Endothelial cell of umbilical vein (primary cell): Measurements from ENCODE around the gene C5AR2. TPM values are rescaled to one million over a fixed set of nuclear protein-coding genes. Genes with fewer than 3 reads are reported as not detected.

Experiments used
- BruUV-seq: library from RNA; stranded (reverse); fragments of 400-500 nt; replicated peaks from 2 replicates; lab custom pipeline; 2021; lab: Mats Ljungman, UMichigan
- CTCF ChIA-PET: fragments of 300-600, 350-600 bp; sonication (Branson Sonifier 250); formaldehyde crosslinking; loops from one replicate; lab custom pipeline; 2021; ENCODE audit warnings: antibody characterized with exemption, inconsistent platforms; lab: Charles Lee
- POLR2A ChIA-PET: fragments of 300-600, 350-600 bp; sonication (Branson Sonifier 250); formaldehyde crosslinking; loops from one replicate; lab custom pipeline; 2021; ENCODE audit warnings: antibody characterized with exemption, inconsistent platforms; lab: Charles Lee
- DNase-seq: peaks from one replicate; pipeline ENCODE4 v3.0.0-alpha.2; 2011; ENCODE audit warnings: low read depth, low spot score
- FAIRE-seq: peaks from 2 replicates; lab custom pipeline; 2011; peaks lifted over from hg19 to GRCh38; lab: Jason Lieb, UNC
- H2AFZ ChIP-seq: 2 replicates; pipeline ENCODE4 v1.6.0; 2012; ENCODE audit warnings: low read depth, low read length, control low read depth, inconsistent platforms
- H3K27ac ChIP-seq: 2 replicates; pipeline ENCODE4 v1.5.1; 2011; ENCODE audit warnings: low read depth, mild to moderate bottlenecking, control low read depth, low read length, moderate library complexity; ENCODE audit not compliant: insufficient read depth
- H3K27me3 ChIP-seq, 2 experiments: 2 replicates each; pipeline versions ENCODE4 v1.6.0 to v1.6.1; 2011; ENCODE audit warnings: low read length in 2 of 2, mixed read lengths in 1 of 2; ENCODE audit not compliant: control insufficient read depth in 2 of 2, insufficient read depth in 2 of 2
- H3K36me3 ChIP-seq, 2 experiments: 2 replicates in 1 of 2; 3 replicates in 1 of 2; pipeline ENCODE4 v1.5.1; 2011; ENCODE audit warnings: low read length in 2 of 2, mild to moderate bottlenecking in 1 of 2, moderate library complexity in 1 of 2; ENCODE audit not compliant: control insufficient read depth in 2 of 2, insufficient read depth in 2 of 2; ENCODE audit errors: extremely low read depth in 1 of 2
- H3K4me1 ChIP-seq: 3 replicates; pipeline ENCODE4 v1.5.1; 2011; ENCODE audit warnings: mild to moderate bottlenecking, low read length; ENCODE audit not compliant: control insufficient read depth, insufficient read depth; ENCODE audit errors: extremely low read depth
- H3K4me2 ChIP-seq: 2 replicates; pipeline ENCODE4 v1.6.1; 2011; ENCODE audit warnings: low read length, control low read depth, mixed read lengths; ENCODE audit not compliant: insufficient read depth
- H3K4me3 ChIP-seq, 3 experiments: fragments of 200-600 bp in 1 of 3; sonication (generic), shearing (Covaris generic) in 1 of 3; replicated peaks in 1 of 3; 2 replicates each; pipeline ENCODE4 v1.5.1; 2011 to 2016; ENCODE audit warnings: control low read depth in 3 of 3, low read length in 3 of 3, mild to moderate bottlenecking in 2 of 3, inconsistent platforms in 1 of 3, low read depth in 1 of 3, moderate library complexity in 1 of 3; ENCODE audit not compliant: insufficient read depth in 1 of 3
- H3K79me2 ChIP-seq: 2 replicates; pipeline ENCODE4 v1.6.0; 2012; ENCODE audit warnings: low read length, inconsistent platforms; ENCODE audit not compliant: control insufficient read depth, insufficient read depth
- H3K9ac ChIP-seq: replicated peaks from 2 replicates; pipeline ENCODE3; 2011; ENCODE audit warnings: low read length, control low read depth; ENCODE audit not compliant: insufficient read depth; ENCODE audit errors: extremely low read depth
- H3K9me1 ChIP-seq: replicated peaks from 3 replicates; pipeline ENCODE4 v1.6.0; 2011; ENCODE audit warnings: mild to moderate bottlenecking, low read length; ENCODE audit not compliant: control insufficient read depth, insufficient read depth; ENCODE audit errors: extremely low read depth
- H3K9me3 ChIP-seq: replicated peaks from 2 replicates; pipeline ENCODE4 v1.5.1; 2012; ENCODE audit warnings: low read length, inconsistent platforms; ENCODE audit not compliant: control insufficient read depth, insufficient read depth
- H4K20me1 ChIP-seq: replicated peaks from 2 replicates; pipeline ENCODE3; 2011; ENCODE audit warnings: mild to moderate bottlenecking, low read length; ENCODE audit not compliant: control insufficient read depth, insufficient read depth; ENCODE audit errors: extremely low read depth
- EZH2 ChIP-seq: IDR thresholded peaks from 2 replicates; pipeline ENCODE4 v1.6.1; 2012; ENCODE audit warnings: borderline replicate concordance, low read depth, mild to moderate bottlenecking, moderate library complexity, low read length, inconsistent platforms; ENCODE audit not compliant: severe bottlenecking
- FOS ChIP-seq: IDR thresholded peaks from 2 replicates; pipeline ENCODE4 v1.6.1; 2011; ENCODE audit warnings: mild to moderate bottlenecking, low read length, moderate library complexity, borderline replicate concordance; ENCODE audit not compliant: insufficient read depth
- GATA2 ChIP-seq: IDR thresholded peaks from 2 replicates; pipeline ENCODE4 v1.7.0; 2011; ENCODE audit warnings: low read depth, mild to moderate bottlenecking, moderate library complexity, mixed read lengths, low read length; ENCODE audit not compliant: insufficient read length, insufficient read depth
- JUN ChIP-seq: IDR thresholded peaks from 2 replicates; pipeline ENCODE4 v1.6.1; 2011; ENCODE audit warnings: borderline replicate concordance, low read depth; ENCODE audit not compliant: insufficient read length, insufficient read depth
- MYC ChIP-seq: IDR thresholded peaks from one replicate; pipeline ENCODE4 v1.6.1; 2011; ENCODE audit warnings: mild to moderate bottlenecking, low read depth, low read length
- POLR2A ChIP-seq: IDR thresholded peaks from 2 replicates; pipeline ENCODE4 v1.6.1; 2012; ENCODE audit warnings: low read depth, mild to moderate bottlenecking, control low read depth, low read length
- POLR2AphosphoS5 ChIP-seq: IDR thresholded peaks from 2 replicates; pipeline ENCODE4 v1.6.1; 2012; ENCODE audit warnings: low read depth, mild to moderate bottlenecking, control low read depth, low read length, moderate library complexity; ENCODE audit not compliant: insufficient read depth
- dilution Hi-C: fragments of 300-500 bp; cut with MboI; formaldehyde crosslinking; loops from one replicate; pipeline ENCODE4 v1.15.0; 2019; ENCODE audit warnings: low sequenced_read_pairs; ENCODE audit not compliant: extremely low pct_ligation_motif_present
- intact Hi-C: fragments of 100-400 bp; cut with micrococcal nuclease; formaldehyde crosslinking; loops from one replicate; pipeline ENCODE4 v1.10.0; 2022
- polyA plus RNA-seq, 4 experiments: library from polyadenylated mRNA; depleted of rRNA in 3 of 4; stranded (reverse) in 3 of 4; unstranded in 1 of 4; fragments of >200 nt; gene quantifications; 2 replicates each; pipeline versions ENCODE4 v1.2.1 to v1.2.3, GENCODE V29; 2011 to 2012; ENCODE audit warnings: missing spikeins in 1 of 4
- total RNA-seq: library from RNA; stranded (reverse); gene quantifications from 2 replicates; pipeline ENCODE4 v1.2.3, GENCODE V29; 2021
- TF ChIP-seq, protein P1 (sequence below): IDR thresholded peaks from 2 replicates; pipeline ENCODE4 v1.6.1; 2011; ENCODE audit not compliant: insufficient read depth, insufficient read length
- TF ChIP-seq, protein P2 (sequence below), 2 donors: IDR thresholded peaks; 1 replicate in 1 of 2; 2 replicates in 1 of 2; pipeline ENCODE4 v1.5.1; 2011; ENCODE audit warnings: low read length in 2 of 2, mild to moderate bottlenecking in 2 of 2, moderate library complexity in 2 of 2, control low read depth in 1 of 2, inconsistent platforms in 1 of 2, low read depth in 1 of 2; ENCODE audit not compliant: insufficient read depth in 1 of 2; ENCODE audit errors: extremely low read depth in 1 of 2

C5AR2 gene
- total and polyA plus RNA-seq, 2 donors (not counting 3 experiments of a cell fraction or from before 2014, with no cell fraction given): not detected

DNA sequence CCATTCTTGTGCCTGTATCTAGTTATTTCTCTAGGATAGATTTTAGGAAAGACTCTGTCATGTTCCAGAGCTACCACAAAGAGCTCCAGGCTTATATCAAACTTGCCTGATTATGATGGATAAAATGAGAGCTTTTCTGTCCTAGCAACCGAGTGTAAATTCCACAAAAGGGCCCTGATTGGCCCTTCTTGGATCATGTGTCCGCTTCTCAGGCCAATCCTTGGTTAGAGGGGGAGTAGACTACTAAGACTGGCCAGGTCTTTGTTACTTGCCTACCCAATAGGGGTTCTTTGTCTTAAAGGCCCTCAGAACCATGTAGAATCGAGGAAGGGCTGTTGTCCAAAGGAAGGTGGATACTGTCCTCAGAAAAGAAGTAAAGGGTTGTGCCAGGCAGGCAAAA lies 19.6 kb downstream of the C5AR2 start:
- ChIA-PET POLR2A (no interaction called here), CTCF (interaction anchor here (0.8 kb wide), 1 partner anchor 40 kb away, joined by 3 read pairs; no protein-coding TSS in a partner anchor)
- H3K4me3 ChIP-seq: no peak overlapping the region
- H2AFZ ChIP-seq: no peak overlapping the region
- TF ChIP-seq EZH2: no peak
- TF ChIP-seq FOS: no peak
- TF ChIP-seq JUN: no peak
- no peak for TF ChIP-seq POLR2AphosphoS5
- TF ChIP-seq GATA2: no peak
- TF ChIP-seq POLR2A: no peak
- TF ChIP-seq MYC: no peak
- TF ChIP-seq, protein P1, sequence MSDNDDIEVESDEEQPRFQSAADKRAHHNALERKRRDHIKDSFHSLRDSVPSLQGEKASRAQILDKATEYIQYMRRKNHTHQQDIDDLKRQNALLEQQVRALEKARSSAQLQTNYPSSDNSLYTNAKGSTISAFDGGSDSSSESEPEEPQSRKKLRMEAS: no peak
- TF ChIP-seq, protein P2, sequence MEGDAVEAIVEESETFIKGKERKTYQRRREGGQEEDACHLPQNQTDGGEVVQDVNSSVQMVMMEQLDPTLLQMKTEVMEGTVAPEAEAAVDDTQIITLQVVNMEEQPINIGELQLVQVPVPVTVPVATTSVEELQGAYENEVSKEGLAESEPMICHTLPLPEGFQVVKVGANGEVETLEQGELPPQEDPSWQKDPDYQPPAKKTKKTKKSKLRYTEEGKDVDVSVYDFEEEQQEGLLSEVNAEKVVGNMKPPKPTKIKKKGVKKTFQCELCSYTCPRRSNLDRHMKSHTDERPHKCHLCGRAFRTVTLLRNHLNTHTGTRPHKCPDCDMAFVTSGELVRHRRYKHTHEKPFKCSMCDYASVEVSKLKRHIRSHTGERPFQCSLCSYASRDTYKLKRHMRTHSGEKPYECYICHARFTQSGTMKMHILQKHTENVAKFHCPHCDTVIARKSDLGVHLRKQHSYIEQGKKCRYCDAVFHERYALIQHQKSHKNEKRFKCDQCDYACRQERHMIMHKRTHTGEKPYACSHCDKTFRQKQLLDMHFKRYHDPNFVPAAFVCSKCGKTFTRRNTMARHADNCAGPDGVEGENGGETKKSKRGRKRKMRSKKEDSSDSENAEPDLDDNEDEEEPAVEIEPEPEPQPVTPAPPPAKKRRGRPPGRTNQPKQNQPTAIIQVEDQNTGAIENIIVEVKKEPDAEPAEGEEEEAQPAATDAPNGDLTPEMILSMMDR (IDR thresholded peaks at IDR 0.05; ENCODE audit: extremely low read depth in 1 of 2, insufficient read depth in 1 of 2, low read depth in 1 of 2, low read length in 2 of 2): no peak
- no TSS peak for BruUV-seq
- no peak overlapping the region for H3K9ac ChIP-seq
- H3K36me3 ChIP-seq: peaks cover 4 to 14% of the 10 kb centered on the region in 2 experiments
- no peaks in the 10 kb centered on the region for H3K27me3 ChIP-seq
- H3K9me3 ChIP-seq: no peaks in the 10 kb centered on the region
- no peaks in the 10 kb centered on the region for H3K9me1 ChIP-seq
- FAIRE-seq (peak; percentile 8), DNase-seq (peak; percentile 40)
- no peaks in the 10 kb centered on the region for H4K20me1 ChIP-seq
- H3K27ac ChIP-seq: no peak overlapping the region
- H3K4me1 ChIP-seq: peaks cover 6% of the 10 kb centered on the region
- H3K4me2 ChIP-seq: no peak overlapping the region
- H3K79me2 ChIP-seq: peaks cover 28% of the 10 kb centered on the region
- dilution Hi-C loops: no loop called here
- intact Hi-C loops: no loop called here
